ENCODE results near the gene SIX2. TPM values are rescaled to one million over a fixed set of nuclear protein-coding genes. Genes with fewer than 3 reads are reported as not detected.

The SIX2 gene
- total and polyA plus RNA-seq, 12 donors: 0.06 to 0.40 (median 0.14) TPM; not detected in 5

- Histone ChIP-seq H3K36me3 (replicated peaks in 1 of 2) (no peaks in the 10 kb centered on the region), H3K9me3 (replicated peaks in 1 of 3) (no peaks in the 10 kb centered on the region), H3K27me3 (no peaks in the 10 kb centered on the region), H3K27ac (no peak overlapping the region), H3K4me3 (no peak overlapping the region), H3K4me1 (replicated peaks in 1 of 2) (no peaks in the 10 kb centered on the region)
- WGBS, 4 donors: 78 to 84% (median 83%) methylated on average over 19 of the region's 19 CpGs
- no peak for DNase-seq
- TF ChIP-seq CTCF (IDR thresholded peaks at IDR 0.05) (no peak), POLR2A (IDR thresholded peaks at IDR 0.05) (no peak)
- intact Hi-C loops (cut with DNase I): no loop called here
Measured at GRCh38 chr2:45049569-45050336, 40.5 kb upstream of the SIX2 start.

- WGBS, 4 donors: 64 to 77% (median 69%) methylated on average over 4 of the region's 4 CpGs
- TF ChIP-seq CTCF (IDR thresholded peaks at IDR 0.05) (no peak), POLR2A (IDR thresholded peaks at IDR 0.05) (no peak)
- Histone ChIP-seq H3K4me1 (replicated peaks in 1 of 2) (no peaks in the 10 kb centered on the region), H3K27me3 (peaks cover under 1% of the 10 kb centered on the region), H3K4me3 (no peak overlapping the region), H3K9me3 (replicated peaks in 1 of 3) (no peaks in the 10 kb centered on the region), H3K36me3 (replicated peaks in 1 of 2) (no peaks in the 10 kb centered on the region), H3K27ac (no peak overlapping the region)
- DNase-seq: no peak
- intact Hi-C loops (cut with DNase I): no loop called here
Measured at GRCh38 chr2:45047301-45047700, 38.0 kb upstream of the SIX2 start.

GRCh38 chr2:45046786-45047185 lies 37.5 kb upstream of the SIX2 start:
- DNase-seq: no peak
- WGBS, 4 donors: 76 to 91% (median 90%) methylated on average over 1 of the region's 1 CpG
- no peak overlapping the region for H3K4me3 ChIP-seq
- no peak overlapping the region for H3K27ac ChIP-seq
- H3K27me3 ChIP-seq: peaks cover 5% of the 10 kb centered on the region
- no peaks in the 10 kb centered on the region for H3K36me3 ChIP-seq (replicated peaks in 1 of 2)
- H3K4me1 ChIP-seq (replicated peaks in 1 of 2): no peaks in the 10 kb centered on the region
- no peak for TF ChIP-seq POLR2A (IDR thresholded peaks at IDR 0.05)
- no peak for TF ChIP-seq CTCF (IDR thresholded peaks at IDR 0.05)
- intact Hi-C loops (cut with DNase I): no loop called here
- no peaks in the 10 kb centered on the region for H3K9me3 ChIP-seq (replicated peaks in 1 of 3)

GRCh38 chr2:45045706-45046105 lies 36.5 kb upstream of the SIX2 start:
- no peak for DNase-seq
- Histone ChIP-seq H3K27me3 (peaks cover 5% of the 10 kb centered on the region), H3K9me3 (replicated peaks in 1 of 3) (no peaks in the 10 kb centered on the region), H3K36me3 (replicated peaks in 1 of 2) (no peaks in the 10 kb centered on the region), H3K27ac (no peak overlapping the region), H3K4me3 (no peak overlapping the region), H3K4me1 (replicated peaks in 1 of 2) (no peaks in the 10 kb centered on the region)
- 85 to 94% (median 90%) methylated on average over 3 of the region's 3 CpGs for WGBS, 4 donors
- TF ChIP-seq CTCF (IDR thresholded peaks at IDR 0.05) (no peak), POLR2A (IDR thresholded peaks at IDR 0.05) (no peak)
- intact Hi-C loops (cut with DNase I): no loop called here
